Measurements from ENCODE around the gene KCNJ11.

- TF ChIP-seq GATA3 (IDR thresholded peaks at IDR 0.05; ENCODE audit: low read depth, low read length) (no peak), GATA2 (IDR thresholded peaks at IDR 0.05; ENCODE audit: low read depth, low read length) (no peak)
Observed at GRCh38 chr11:17350455-17351171, 37.8 kb downstream of the KCNJ11 start.
